SK-N-MC (cell line): ENCODE data around the gene EFL1.

Experiments
- EZH2 ChIP-seq: fragments of 200-600 bp; sonication (generic); IDR thresholded peaks from one replicate; pipeline ENCODE4 v1.6.1; 2017; ENCODE audit warnings: antibody characterized with exemption
- FOXP2 ChIP-seq: optimal IDR thresholded peaks from 2 replicates; pipeline ENCODE3; 2011; ENCODE audit warnings: mild to moderate bottlenecking, moderate library complexity; ENCODE audit not compliant: insufficient read depth; ENCODE audit errors: extremely low read length, control extremely low read depth
- POLR2AphosphoS5 ChIP-seq: IDR thresholded peaks from 2 replicates; pipeline ENCODE4 v1.6.1; 2012; ENCODE audit warnings: mild to moderate bottlenecking, low read depth, low read length, borderline replicate concordance

GRCh38 chr15:82172506-82172905 lies 90.0 kb downstream of the EFL1 start:
- no peak for TF ChIP-seq EZH2
- TF ChIP-seq POLR2AphosphoS5, result no peak
- TF ChIP-seq FOXP2, result no peak
